ENCODE measurements around the gene PPM1H.

The PPM1H gene

DNA sequence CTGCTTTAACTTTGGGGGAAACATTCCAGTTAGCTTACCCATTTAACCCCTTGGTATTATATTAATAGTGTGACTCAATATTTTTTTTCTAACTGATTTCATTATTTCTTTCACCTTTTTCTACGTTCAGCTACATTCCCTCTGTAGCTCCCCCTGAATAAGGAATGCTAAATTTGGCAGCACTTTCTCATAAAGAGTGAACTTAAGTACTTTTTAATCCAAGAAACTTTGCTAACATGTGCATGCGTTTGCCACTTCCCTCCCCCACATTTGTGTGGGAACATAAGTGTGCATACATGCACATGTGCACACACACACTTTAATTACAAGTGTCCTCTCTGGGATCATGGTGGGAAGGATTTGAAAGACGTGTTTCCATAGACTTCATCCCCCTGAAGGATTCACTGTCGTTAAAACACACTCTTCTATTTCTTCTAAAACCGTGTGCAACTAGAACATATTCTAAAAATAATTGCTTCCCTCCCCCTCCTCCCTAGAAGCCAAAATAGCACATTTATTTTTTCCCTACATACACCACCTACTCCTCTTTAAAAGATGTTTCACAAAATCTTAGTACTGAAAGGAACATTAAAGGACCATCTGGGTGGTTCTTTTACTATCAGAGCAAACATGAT is 142.6 kb downstream of the PPM1H start:
- DNase-seq: no peak

DNA sequence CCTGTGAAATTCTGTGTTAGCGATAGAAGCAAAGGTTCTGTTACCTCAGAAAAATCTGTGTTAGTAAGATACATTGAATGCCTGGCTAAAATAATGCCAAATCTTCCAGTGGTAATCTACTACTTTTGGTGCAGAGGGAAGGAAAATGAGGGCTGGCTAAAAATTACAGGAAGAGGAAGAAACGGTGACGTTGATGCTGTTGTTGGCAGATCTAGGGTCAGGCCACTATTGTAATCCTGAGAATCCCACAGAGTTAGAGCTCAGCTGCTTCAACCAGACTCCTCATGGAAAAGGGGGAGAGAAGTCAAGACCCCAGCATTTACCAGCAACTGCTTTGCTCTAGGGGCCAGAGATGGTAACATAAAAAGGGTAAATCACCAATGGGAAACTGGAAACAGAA is 145.1 kb downstream of the PPM1H start:
- DNase-seq: no peak

DNA sequence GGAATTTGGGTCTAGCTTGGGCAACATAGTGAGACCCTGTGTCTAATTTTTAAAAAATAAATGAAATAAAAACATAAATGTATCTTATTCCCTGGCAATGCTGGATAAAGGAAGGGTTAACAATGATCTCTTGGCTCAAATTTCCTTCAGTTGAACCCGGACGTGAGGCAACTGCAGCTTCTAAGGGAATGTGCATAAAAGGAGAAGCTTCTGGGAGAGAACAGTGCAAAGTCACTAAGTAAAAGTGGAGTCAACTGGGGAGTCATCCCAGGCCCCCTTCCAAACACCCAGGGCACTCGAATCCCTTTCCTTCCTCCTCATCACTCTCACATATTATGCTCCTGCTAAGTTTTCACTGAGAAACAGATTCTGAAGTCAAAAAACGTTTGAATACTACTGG is 147.3 kb downstream of the PPM1H start:
- DNase-seq: no peak

DNA sequence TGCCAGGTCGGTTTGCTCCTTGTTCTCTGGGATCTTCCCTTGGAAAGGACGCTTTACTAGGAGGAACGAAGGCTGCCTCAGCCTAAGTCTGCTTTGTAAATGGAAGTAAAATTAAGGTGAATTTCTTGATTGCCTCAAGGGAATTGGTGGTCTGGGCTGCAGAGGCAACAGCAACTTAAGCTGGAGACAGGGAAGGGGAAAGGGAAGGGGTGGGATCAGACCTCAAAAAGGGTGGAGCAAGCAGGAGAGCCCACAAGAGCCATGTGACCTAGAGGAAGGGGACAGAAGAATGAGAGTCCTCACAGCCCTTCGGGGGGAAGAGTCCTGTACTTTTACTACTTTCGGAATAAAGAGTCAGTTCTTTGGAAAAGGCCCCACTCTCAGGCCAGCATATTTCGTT is 147.9 kb downstream of the PPM1H start:
- no peak for DNase-seq

DNA sequence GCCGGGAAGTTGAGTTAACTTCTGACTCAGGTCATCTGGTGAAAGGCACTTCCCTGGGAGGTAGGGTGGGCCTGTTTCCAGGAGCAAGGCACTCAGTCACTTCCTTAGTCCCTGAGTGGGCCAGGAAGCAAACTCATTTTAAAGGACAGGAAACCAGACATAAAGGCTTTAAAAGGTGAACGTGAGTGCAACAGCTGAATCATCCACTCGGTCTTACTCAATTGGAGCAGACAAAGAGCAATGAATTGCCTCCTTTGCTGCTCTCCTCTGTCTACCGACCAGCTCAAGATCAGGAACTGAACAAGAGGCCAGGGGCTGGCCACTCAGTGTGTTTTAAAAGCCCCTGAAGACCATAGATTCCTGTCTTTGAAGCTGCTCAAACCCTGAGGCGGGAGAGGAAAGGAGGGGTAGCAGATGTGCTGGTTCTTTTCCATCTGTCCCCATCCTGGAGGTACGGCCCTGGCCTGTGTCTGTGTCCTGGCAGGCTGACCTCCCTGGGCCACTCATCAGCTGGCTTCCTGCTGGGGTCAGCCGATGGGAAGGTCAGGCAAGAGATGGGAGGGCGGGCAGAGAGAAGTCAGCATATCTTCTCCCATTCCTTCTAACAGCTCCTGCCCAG is 148.9 kb downstream of the PPM1H start:
- DNase-seq: no peak

DNA sequence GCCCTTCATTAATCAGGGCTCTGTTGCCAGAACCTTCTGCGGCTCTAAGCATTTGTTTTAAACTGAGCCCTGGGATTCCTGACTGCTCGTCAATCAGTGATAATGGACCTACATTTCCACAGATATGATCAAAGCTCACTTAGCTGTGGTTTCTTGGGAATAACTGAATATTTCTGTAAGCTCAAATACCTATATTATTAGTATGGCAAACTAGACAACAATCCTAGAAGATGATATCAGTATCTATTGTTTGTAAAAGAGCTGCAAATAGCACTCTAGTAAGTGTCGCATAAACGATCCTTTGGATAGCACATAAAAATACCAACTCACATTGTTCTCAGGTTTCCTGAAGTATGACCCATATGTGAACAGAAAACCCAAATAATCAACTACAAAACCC is 150.4 kb downstream of the PPM1H start:
- no peak for DNase-seq

DNA sequence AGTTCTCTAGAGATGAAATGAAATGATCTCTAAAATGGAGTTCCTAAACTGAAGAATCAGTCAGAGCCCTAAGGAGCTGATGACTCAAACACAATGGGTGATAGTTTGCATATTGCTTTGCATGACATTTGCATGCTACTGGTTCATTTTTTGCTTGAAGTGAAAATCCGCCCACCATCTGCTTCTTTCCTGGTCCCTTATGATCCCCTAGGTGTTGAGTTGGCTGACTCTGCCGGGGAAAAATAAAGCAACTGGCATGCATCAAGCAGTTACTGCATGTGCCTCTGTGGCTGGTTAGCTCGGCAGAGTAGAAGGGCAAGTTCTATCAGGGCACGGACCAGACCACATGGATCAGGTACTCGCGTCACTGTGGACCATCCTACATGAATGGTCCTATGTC is 151.1 kb downstream of the PPM1H start:
- DNase-seq: no peak

DNA sequence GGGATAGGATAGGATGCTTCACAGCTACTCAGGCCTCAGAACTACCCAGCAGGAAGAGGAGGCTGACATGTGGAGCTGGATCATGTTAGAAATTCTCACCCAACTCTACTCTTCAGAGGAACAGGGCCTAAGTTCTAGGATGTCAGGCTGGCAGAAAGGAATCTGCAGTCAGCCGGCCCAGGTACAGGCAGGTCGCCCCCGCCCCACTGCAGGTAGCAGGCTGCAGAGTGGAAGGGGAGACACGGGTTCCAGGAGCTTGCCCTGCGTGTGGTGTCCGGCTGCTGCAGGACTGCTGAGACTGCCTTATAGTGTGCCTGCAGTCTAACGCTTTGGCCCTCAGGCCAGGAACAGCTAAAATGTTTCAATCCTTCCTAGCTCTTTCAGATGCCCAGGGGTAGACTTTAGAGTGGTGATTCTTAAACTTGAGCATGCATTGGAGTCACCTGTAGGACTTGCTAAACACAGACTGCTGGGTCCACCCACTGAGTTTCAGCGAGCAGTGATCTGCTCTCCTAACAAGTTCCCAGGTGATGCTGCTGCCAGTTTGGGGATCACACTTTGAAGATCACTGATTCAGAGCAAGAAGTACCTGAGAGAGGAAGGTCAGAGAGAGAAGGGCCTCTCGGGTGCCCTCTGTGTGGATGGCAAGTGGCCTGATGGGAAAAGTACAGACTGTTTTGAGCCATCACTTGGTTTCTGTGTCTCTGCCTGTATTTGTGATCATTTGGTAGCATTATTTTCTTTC is 153.6 kb downstream of the PPM1H start:
- no peak for DNase-seq

DNA sequence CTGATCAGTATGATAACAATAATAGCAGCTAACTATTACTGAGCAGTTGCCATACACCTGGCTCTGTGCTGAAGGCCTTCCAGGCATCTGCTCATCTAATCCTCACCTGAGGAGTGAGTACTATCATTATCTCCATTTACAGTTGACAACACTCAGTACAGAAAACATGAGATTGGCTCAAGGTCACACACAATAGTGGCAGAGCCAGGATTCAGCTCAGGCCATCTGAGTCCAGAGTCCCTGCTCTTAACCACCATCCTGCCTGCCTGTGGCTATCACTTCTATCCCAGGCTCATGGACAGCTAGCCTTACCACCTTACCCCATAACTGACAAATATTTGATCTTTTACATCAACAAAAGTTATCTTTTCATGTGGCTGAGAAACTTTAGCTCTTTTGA is 155.5 kb downstream of the PPM1H start:
- no peak for DNase-seq

DNA sequence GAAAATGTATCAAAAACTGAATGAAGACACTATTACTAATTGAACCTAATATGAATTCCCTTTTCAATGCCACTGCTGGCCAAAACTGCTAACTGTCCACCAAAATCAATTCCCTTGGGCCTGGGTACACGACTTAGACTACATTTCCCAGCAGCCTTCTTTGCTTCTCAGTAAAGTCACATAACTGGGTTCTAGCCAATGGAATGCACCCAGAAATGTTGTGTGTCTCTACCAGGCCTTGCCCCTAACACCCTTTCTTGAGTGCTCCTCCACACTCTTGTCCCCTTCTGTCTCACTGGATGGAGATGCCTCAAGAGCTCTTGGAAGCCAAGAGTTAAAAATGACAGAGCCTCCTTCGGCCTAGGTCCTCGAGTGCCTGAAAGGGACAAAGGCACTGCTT is 156.8 kb downstream of the PPM1H start:
- no peak for DNase-seq

DNA sequence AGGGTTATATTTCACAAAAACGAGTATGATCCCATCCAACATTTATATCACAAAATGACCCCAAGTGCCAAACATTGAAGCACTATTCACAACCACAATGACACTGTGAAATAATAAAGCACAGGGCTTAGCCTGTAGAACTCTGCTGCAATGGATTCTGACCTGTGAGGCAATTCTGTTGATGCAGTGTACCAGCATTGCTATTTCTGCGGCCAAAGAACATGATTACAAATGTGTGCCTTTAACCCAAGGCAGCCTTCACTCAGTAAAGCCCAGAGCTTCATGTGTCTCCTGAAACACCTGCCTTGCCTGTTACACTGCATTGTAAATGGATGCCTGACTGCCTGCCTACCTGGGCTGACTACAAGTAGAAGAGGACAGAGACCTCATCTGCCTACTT is 158.0 kb downstream of the PPM1H start:
- no peak for DNase-seq

DNA sequence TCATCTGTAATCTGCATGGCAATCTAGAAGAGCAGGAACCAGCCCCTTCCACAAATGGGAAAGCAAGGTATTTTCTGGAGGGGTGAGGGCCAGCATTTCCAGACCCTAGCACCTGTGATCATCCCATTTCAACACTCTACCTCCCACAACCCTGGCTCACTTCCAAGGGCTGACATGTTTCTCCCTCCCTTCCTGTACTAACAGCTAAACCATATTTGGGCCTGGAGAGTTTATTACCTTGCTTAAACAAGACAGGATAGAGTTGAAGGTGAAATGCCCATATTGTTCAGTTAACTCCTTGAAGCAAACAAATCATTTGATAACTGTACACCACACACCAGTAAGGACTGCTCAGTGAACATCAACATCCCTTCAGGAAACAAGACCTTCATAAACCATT is 158.4 kb downstream of the PPM1H start:
- no peak for DNase-seq

DNA sequence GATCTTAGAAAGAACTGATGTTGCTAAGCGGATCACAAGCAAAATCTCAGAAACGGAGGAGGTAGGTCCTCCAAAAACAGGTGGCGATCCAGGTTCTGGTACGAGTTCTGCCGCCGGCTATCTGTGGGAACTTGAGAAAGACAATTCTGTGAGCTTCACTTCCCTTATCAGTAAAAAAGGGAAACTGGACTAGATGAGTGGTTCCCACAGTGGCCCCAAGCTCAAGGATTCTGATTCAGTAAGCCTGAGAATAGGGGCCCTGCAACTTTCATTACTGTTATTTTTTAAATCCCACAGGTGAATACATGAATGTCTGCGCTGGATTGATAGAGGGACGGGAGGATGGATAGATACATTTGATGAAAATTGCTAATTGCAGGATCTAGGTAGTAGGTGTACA is 160.2 kb downstream of the PPM1H start:
- no peak for DNase-seq

DNA sequence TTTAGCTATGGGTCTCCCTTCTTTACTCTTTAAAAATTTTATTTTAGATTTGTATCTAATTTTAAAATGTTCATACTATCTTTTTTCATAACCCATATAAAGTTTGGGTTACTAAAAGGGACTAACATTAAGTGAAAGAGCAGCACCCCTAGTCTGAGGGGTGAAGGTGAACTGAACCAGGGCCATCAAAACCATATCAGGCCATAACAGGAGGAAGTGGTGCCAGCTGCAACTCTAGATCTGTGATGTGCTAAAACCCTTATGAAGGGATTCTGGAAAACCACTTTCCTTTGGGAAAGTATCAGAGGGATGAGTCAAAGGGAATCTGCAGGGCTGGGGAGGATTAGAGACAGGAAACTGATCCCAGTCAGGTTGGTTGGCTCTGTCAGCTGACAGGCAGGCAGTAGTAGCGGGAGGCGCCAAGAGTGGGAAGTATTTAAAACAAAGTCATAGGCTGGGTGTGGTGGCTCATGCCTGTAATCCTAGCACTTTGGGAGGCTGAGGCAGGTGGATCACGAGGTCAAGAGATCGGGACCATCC is 162.5 kb downstream of the PPM1H start:
- DNase-seq: no peak

DNA sequence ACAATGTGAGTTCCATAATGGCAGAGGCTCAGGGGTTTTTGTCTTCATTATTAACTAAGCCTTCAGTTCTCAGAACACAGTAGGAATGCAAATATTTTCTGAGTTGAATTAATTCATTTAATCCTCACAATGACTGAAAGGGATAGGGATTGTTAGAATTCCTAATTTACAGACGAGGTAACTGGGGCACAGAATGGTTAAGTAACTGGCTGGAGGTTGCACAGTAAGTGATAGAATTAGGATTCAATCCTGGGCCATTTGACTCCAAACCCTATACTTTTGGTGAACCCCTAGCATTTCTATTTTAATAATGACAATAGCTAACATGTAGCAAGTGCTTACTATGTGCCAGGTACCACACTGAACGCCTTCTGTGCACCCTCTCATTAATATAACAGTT is 163.1 kb downstream of the PPM1H start:
- DNase-seq: no peak

DNA sequence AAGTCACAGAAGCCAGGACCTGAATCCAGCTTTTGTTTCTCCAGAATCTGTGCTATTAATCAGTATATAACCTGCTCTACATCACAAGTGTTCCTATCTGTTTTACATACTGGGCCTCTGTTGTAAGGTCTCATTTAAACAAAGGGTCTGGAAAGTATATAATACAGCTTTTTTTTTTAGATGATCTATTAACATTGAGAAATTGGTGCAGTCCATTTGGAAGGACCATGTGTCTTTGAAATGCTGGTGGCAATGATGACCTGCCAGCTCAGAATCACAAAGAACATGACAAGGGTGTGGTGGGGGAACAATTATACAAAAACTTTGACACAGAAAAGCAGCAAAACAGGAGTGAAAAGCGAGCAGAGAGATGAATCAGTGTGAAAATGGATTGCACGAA is 164.6 kb downstream of the PPM1H start:
- DNase-seq: no peak

DNA sequence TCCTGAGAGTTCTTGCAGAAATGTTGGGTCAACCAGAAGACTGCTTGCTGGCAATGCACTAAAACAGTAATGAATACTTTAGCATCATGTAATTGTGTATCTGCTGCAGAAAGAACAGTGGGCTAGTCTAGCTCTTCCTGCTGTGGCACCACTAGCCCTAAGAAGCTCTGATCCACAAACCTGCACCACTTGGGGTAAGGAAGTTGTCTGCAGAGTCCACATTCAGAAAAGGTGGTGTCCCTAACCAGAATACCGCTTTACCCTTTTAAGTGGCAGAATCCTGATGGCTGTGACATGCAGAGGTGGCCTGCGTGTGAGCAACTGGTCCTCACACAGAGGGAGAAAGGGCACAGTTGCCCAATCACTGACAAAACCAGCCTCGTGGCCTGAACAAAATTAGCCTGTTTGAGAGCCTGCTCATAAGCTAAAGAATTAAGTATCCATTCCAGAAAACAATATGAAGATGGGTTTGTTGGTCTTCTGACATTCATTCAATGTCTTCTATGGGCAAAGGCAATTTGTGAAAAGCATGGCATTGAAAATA is 165.8 kb downstream of the PPM1H start:
- DNase-seq: no peak

DNA sequence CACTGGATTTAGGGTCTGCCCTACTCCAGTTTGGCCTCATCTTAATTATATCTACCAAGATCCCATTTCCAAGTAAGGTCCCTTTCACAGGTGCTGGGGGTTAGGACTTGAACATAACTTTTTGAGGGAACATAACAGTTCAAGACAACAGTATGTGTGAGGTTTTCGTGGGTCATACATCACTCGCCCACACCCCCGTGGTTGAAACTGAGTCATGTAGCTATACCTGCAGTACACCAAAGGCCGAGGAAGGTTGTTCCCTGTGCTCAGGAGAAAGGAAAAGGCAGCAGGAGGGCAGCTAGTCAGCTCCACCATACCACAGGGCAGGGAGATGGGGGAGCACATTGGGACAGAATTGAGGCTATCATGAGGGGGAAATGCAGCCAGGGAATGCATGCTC is 167.0 kb downstream of the PPM1H start:
- DNase-seq: no peak

DNA sequence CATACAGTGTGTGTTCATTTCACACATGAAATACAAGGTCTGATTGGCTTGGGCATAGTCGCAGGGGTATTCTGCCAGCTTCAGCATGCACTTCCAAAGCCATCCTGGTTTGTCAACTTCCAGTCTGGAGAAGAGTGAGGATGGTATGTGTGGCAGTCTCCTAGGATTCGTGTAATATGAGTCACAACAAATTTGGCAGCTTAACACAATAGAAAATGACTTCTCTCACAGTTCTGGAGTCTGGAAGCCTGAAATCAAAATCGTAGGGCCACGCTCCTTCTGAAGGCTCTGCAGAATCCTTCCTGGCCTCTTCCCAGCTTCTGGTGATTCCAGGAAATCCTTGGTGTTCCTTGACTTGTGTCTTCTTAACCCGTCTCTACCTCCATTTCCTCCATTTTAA is 167.5 kb downstream of the PPM1H start:
- no peak for DNase-seq

DNA sequence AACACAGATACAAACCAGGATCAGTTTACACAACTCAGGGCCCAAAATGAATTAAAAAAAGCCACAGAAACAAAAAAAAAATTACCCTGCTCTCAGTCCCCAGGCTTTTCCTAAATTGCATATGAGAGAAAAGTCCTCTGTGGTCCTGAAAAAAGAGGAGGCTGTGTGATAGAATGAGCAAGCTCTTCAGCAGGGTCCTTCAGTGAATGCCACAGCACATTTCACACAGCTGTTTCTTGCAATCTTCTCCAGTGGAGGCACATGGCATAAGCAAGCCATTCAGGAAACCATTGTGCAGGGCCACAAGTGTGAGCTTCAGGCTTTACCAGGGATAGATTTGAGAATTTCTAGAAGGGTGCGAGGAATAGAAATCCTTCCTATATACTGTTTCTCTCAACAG is 168.5 kb downstream of the PPM1H start:
- no peak for DNase-seq

DNA sequence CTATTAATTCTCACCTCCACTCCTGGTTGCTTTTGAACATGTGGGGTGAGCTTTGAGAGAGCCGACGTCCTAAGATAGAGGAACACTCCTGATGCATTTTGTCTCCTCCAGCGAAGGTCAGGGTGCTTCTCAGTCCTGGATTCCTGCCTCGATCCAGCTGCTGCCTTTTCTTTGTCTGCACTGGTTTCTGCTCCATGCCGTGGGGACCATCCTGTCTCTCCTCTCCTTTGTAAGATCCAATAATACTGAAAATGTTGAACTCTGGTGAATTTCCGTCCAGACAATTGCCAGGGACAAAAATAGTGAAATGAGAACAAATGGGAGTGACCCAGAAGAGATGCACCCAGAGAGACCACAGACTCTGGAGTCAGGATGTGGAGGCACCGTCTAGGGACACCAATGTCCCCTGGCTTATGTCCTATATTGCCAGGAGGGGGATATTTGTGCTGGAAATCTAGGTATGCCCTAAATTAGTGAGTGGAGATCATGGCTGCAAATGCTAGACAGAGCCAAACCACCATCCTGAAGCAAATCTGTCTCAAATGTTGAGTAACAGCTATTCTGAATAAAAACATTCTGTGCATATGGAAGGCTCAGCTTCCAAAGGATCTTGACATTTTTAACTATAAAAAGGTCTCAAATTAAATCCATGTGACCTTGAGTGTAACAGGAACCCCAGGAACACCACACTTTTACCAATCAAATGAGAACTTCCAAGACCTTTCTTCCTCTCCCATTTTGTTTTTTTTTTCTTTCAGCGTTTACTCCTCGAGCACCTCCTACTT is 170.9 kb downstream of the PPM1H start:
- no peak for DNase-seq

DNA sequence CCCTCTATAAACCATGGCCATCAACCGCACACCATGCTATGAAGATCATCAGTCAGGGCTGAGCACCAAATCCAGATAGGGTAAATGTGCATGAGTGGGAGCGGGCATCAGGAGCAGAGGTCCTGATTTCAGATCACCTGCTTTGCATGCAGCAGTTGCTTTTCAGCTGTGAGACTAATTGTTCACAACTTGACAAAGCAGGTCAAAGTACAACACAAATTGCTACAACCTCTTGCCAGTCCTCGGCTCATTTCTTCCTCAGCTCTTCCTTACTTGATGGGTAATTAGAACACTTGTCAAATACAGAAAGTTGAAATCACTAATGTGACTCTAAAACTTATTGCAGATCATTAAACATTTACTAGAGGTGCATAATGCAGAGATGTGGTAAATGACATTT is 171.6 kb downstream of the PPM1H start:
- no peak for DNase-seq

DNA sequence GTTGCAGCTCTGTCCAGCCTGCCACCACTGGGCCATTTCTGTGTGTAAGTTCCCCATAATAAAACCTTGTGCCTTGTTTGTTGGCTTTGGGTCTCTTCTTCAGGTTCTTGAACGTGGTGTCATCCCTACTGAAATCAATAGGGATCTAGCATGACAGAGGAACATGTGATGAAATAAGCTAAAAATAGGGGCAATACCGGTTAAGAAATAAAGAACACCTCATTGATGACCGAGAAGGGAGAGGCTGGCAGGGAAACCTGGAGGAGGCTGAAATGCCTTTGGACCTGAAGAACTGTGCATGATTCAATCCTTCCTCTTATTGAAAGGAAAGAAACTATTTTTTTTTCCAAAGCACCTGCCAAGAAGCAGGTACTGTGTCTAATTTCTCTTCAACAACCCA is 172.3 kb downstream of the PPM1H start:
- no peak for DNase-seq
